ENCODE data around the gene SLC16A9.
"Not testable (repeated sequence)": the region's sequence is repeated elsewhere in the genome, so short reads cannot be mapped to it uniquely, and the experiment has no call there.

SLC16A9 gene

GRCh38 chr10:59752278-59752940 lies 42.8 kb upstream of the SLC16A9 start:
- H3K79me2 ChIP-seq (ENCODE audit: insufficient read depth, low read depth) = no peaks in the 10 kb centered on the region
- H3K4me1 ChIP-seq (ENCODE audit: low read depth, poor library complexity, severe bottlenecking) = no peaks in the 10 kb centered on the region
- H3K27ac ChIP-seq = no peak overlapping the region
- H3K27me3 ChIP-seq (ENCODE audit: insufficient read depth, low read depth) = no peaks in the 10 kb centered on the region
- H3K9ac ChIP-seq = no peak overlapping the region
- H2AFZ ChIP-seq (ENCODE audit: low read depth) = no peak overlapping the region
- TF ChIP-seq CTCF (conservative IDR thresholded peaks at IDR 0.05; ENCODE audit: low read depth, low read length) = no peak
- no peak overlapping the region for H3K4me3 ChIP-seq (IDR thresholded peaks at IDR 0.05; ENCODE audit: insufficient read depth, low read depth, low read length)
- no peak overlapping the region for H3K4me2 ChIP-seq
- no peaks in the 10 kb centered on the region for H4K20me1 ChIP-seq (ENCODE audit: insufficient read depth)
- H3K36me3 ChIP-seq (ENCODE audit: insufficient read depth) = no peaks in the 10 kb centered on the region

GRCh38 chr10:59750155-59750945 lies 40.7 kb upstream of the SLC16A9 start:
- no peaks in the 10 kb centered on the region for H3K36me3 ChIP-seq (ENCODE audit: insufficient read depth)
- H3K4me1 ChIP-seq (ENCODE audit: low read depth, poor library complexity, severe bottlenecking) = no peaks in the 10 kb centered on the region
- no peaks in the 10 kb centered on the region for H4K20me1 ChIP-seq (ENCODE audit: insufficient read depth)
- H2AFZ ChIP-seq (ENCODE audit: low read depth) = no peak overlapping the region
- no peak overlapping the region for H3K9ac ChIP-seq
- no peaks in the 10 kb centered on the region for H3K27me3 ChIP-seq (ENCODE audit: insufficient read depth, low read depth)
- no peak for TF ChIP-seq CTCF (conservative IDR thresholded peaks at IDR 0.05; ENCODE audit: low read depth, low read length)
- no peak overlapping the region for H3K4me3 ChIP-seq (IDR thresholded peaks at IDR 0.05; ENCODE audit: insufficient read depth, low read depth, low read length)
- no peaks in the 10 kb centered on the region for H3K79me2 ChIP-seq (ENCODE audit: insufficient read depth, low read depth)
- H3K27ac ChIP-seq = no peak overlapping the region
- no peak overlapping the region for H3K4me2 ChIP-seq

- Histone ChIP-seq H3K9ac (no peak overlapping the region), H4K20me1 (ENCODE audit: insufficient read depth) (no peaks in the 10 kb centered on the region), H3K4me2 (no peak overlapping the region), H3K36me3 (ENCODE audit: insufficient read depth) (no peaks in the 10 kb centered on the region), H3K79me2 (ENCODE audit: insufficient read depth, low read depth) (no peaks in the 10 kb centered on the region), H2AFZ (ENCODE audit: low read depth) (no peak overlapping the region), H3K4me1 (ENCODE audit: low read depth, poor library complexity, severe bottlenecking) (no peaks in the 10 kb centered on the region), H3K4me3 (IDR thresholded peaks at IDR 0.05; ENCODE audit: insufficient read depth, low read depth, low read length) (no peak overlapping the region), H3K27me3 (ENCODE audit: insufficient read depth, low read depth) (no peaks in the 10 kb centered on the region), H3K27ac (no peak overlapping the region)
- TF ChIP-seq CTCF (conservative IDR thresholded peaks at IDR 0.05; ENCODE audit: low read depth, low read length) = no peak
Observed at GRCh38 chr10:59748834-59749233, 39.2 kb upstream of the SLC16A9 start.

GRCh38 chr10:59745163-59745650 lies 35.6 kb upstream of the SLC16A9 start:
- no peak for TF ChIP-seq CTCF (conservative IDR thresholded peaks at IDR 0.05; ENCODE audit: low read depth, low read length)
- no peak overlapping the region for H3K4me3 ChIP-seq (IDR thresholded peaks at IDR 0.05; ENCODE audit: insufficient read depth, low read depth, low read length)
- H3K36me3 ChIP-seq (ENCODE audit: insufficient read depth) = no peaks in the 10 kb centered on the region
- H3K27ac ChIP-seq = no peak overlapping the region
- H3K4me2 ChIP-seq = no peak overlapping the region
- no peaks in the 10 kb centered on the region for H3K27me3 ChIP-seq (ENCODE audit: insufficient read depth, low read depth)
- no peaks in the 10 kb centered on the region for H3K79me2 ChIP-seq (ENCODE audit: insufficient read depth, low read depth)
- no peaks in the 10 kb centered on the region for H4K20me1 ChIP-seq (ENCODE audit: insufficient read depth)
- H2AFZ ChIP-seq (ENCODE audit: low read depth) = no peak overlapping the region
- no peaks in the 10 kb centered on the region for H3K4me1 ChIP-seq (ENCODE audit: low read depth, poor library complexity, severe bottlenecking)
- no peak overlapping the region for H3K9ac ChIP-seq

GRCh38 chr10:59744762-59745161 lies 35.1 kb upstream of the SLC16A9 start:
- H3K27ac ChIP-seq; H2AFZ ChIP-seq (ENCODE audit: low read depth); H3K9ac ChIP-seq; H4K20me1 ChIP-seq (ENCODE audit: insufficient read depth); H3K4me1 ChIP-seq (ENCODE audit: low read depth, poor library complexity, severe bottlenecking); H3K4me3 ChIP-seq (IDR thresholded peaks at IDR 0.05; ENCODE audit: insufficient read depth, low read depth, low read length); H3K36me3 ChIP-seq (ENCODE audit: insufficient read depth); H3K4me2 ChIP-seq; H3K27me3 ChIP-seq (ENCODE audit: insufficient read depth, low read depth); H3K79me2 ChIP-seq (ENCODE audit: insufficient read depth, low read depth): not testable (repeated sequence)

GRCh38 chr10:59744156-59744555 lies 34.5 kb upstream of the SLC16A9 start:
- H3K36me3 ChIP-seq (ENCODE audit: insufficient read depth); H3K4me1 ChIP-seq (ENCODE audit: low read depth, poor library complexity, severe bottlenecking); H3K4me3 ChIP-seq (IDR thresholded peaks at IDR 0.05; ENCODE audit: insufficient read depth, low read depth, low read length): not testable (repeated sequence)

More at GRCh38 chr10:59744156-59744555, 34.5 kb upstream of the SLC16A9 start:
- H3K4me2 ChIP-seq; H3K9ac ChIP-seq; H4K20me1 ChIP-seq (ENCODE audit: insufficient read depth); H3K27me3 ChIP-seq (ENCODE audit: insufficient read depth, low read depth); H2AFZ ChIP-seq (ENCODE audit: low read depth); H3K27ac ChIP-seq; H3K79me2 ChIP-seq (ENCODE audit: insufficient read depth, low read depth): not testable (repeated sequence)

All from KMS-11 (cell line).